ENCODE data around the gene ZNF493. TPM values are rescaled to one million over a fixed set of nuclear protein-coding genes. Genes with fewer than 3 reads are reported as not detected.

ZNF493 gene
- polyA plus RNA-seq, 2 of the 4 experiments (the other 2 are of a cell fraction) = 0.10 to 0.53 TPM

GRCh38 chr19:21358768-21359451 lies 38.0 kb upstream of the ZNF493 start, which contains the start of gene ZNF738:
TSS of gene ZNF738 (plus strand) at chr19:21359000. CDS start at chr19:21359141, 141 bp downstream.
- H3K9me3 ChIP-seq = peaks cover 2% of the 10 kb centered on the region; the same call in 2 of the 3 replicates
- no peak for TF ChIP-seq FOXS1 (CRISPR knock-in tag; IDR thresholded peaks at IDR 0.05)
- no peak for TF ChIP-seq JUN (IDR thresholded peaks at IDR 0.05)
- no peak for TF ChIP-seq HEYL (CRISPR knock-in tag; IDR thresholded peaks at IDR 0.05)
- TF ChIP-seq, protein P1, sequence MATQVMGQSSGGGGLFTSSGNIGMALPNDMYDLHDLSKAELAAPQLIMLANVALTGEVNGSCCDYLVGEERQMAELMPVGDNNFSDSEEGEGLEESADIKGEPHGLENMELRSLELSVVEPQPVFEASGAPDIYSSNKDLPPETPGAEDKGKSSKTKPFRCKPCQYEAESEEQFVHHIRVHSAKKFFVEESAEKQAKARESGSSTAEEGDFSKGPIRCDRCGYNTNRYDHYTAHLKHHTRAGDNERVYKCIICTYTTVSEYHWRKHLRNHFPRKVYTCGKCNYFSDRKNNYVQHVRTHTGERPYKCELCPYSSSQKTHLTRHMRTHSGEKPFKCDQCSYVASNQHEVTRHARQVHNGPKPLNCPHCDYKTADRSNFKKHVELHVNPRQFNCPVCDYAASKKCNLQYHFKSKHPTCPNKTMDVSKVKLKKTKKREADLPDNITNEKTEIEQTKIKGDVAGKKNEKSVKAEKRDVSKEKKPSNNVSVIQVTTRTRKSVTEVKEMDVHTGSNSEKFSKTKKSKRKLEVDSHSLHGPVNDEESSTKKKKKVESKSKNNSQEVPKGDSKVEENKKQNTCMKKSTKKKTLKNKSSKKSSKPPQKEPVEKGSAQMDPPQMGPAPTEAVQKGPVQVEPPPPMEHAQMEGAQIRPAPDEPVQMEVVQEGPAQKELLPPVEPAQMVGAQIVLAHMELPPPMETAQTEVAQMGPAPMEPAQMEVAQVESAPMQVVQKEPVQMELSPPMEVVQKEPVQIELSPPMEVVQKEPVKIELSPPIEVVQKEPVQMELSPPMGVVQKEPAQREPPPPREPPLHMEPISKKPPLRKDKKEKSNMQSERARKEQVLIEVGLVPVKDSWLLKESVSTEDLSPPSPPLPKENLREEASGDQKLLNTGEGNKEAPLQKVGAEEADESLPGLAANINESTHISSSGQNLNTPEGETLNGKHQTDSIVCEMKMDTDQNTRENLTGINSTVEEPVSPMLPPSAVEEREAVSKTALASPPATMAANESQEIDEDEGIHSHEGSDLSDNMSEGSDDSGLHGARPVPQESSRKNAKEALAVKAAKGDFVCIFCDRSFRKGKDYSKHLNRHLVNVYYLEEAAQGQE (IDR thresholded peaks at IDR 0.05) = no peak
- TF ChIP-seq CBX2 (IDR thresholded peaks at IDR 0.05; ENCODE audit: borderline replicate concordance, low read depth) = no peak
- TF ChIP-seq ZNF302 (CRISPR knock-in tag; IDR thresholded peaks at IDR 0.05) = no peak
- ChIA-PET POLR2A (no interaction called here), CTCF (interaction anchor here (1.0 kb wide), 1 partner anchor 10 kb away, joined by 3 read pairs; no protein-coding TSS in a partner anchor)
- no CpG with 5 or more reads among the region's 36 CpGs for WGBS (ENCODE audit: missing lambda C conversion rate)
- H3K27ac ChIP-seq = peak within 1 kb of the TSS in 1 of 2 experiments; percentile 67; a peak in 2 of 6 replicates
- ATAC-seq (peak; percentile 59 to 99; a peak in 5 of 6 replicates), DNase-seq (ENCODE audit: low read depth in 1 of 2, low spot score in 1 of 2) (peak; percentile 3 to 75), FAIRE-seq (no peak)
- H3K4me1 ChIP-seq = no peaks in the 10 kb centered on the region
- H3K4me3 ChIP-seq = peak within 1 kb of the TSS; percentile 40
- peak within 1 kb of the TSS; percentile 19; the same call in 1 of the 3 replicates for H3K4me2 ChIP-seq

GRCh38 chr19:21362291-21362690 lies 34.6 kb upstream of the ZNF493 start:
- no peak for FAIRE-seq
- TF ChIP-seq MYC (IDR thresholded peaks at IDR 0.05; ENCODE audit: borderline replicate concordance, low read length) (no peak), FOXS1 (CRISPR knock-in tag; IDR thresholded peaks at IDR 0.05) (no peak), ESRRA (IDR thresholded peaks at IDR 0.05; ENCODE audit: borderline replicate concordance, low read length) (no peak), FOSB (CRISPR knock-in tag; IDR thresholded peaks at IDR 0.05) (no peak), KDM1A (IDR thresholded peaks at IDR 0.05; ENCODE audit: low read depth) (no peak), HEYL (CRISPR knock-in tag; IDR thresholded peaks at IDR 0.05) (no peak), CHD2 (IDR thresholded peaks at IDR 0.05; ENCODE audit: low read length, partially characterized antibody) (no peak), CBX2 (IDR thresholded peaks at IDR 0.05; ENCODE audit: borderline replicate concordance, low read depth) (no peak), HDAC2 (IDR thresholded peaks at IDR 0.05) (no peak), CBX8 (IDR thresholded peaks at IDR 0.05) (no peak), ATOH8 (CRISPR knock-in tag; IDR thresholded peaks at IDR 0.05; ENCODE audit: low read depth) (no peak), BHLHE40 (IDR thresholded peaks at IDR 0.05; ENCODE audit: low read depth, low read length) (no peak), RFX5 (IDR thresholded peaks at IDR 0.05) (no peak)
- no peak overlapping the region for H3K4me3 ChIP-seq
- no peak overlapping the region for H3K4me2 ChIP-seq
- H3K27ac ChIP-seq = no peak overlapping the region
- no peak for ATAC-seq
- H3K4me1 ChIP-seq = no peaks in the 10 kb centered on the region
- ChIA-PET POLR2A (no interaction called here), CTCF (no interaction called here)
- no peak for DNase-seq (ENCODE audit: low read depth in 1 of 2, low spot score in 1 of 2)
- H3K9me3 ChIP-seq = peaks cover 2% of the 10 kb centered on the region; the same call in 2 of the 3 replicates
- 20% methylated on average over 3 of the region's 3 CpGs for WGBS (ENCODE audit: missing lambda C conversion rate)

GRCh38 chr19:21383980-21384582 lies 12.9 kb upstream of the ZNF493 start:
- H3K4me3 ChIP-seq = no peak overlapping the region
- DNase-seq (ENCODE audit: low read depth in 1 of 2, low spot score in 1 of 2) = no peak
- ChIA-PET CTCF (no interaction called here), POLR2A (no interaction called here)
- no peak for FAIRE-seq
- no peak overlapping the region for H3K27ac ChIP-seq
- H3K9me3 ChIP-seq = no peaks in the 10 kb centered on the region
- no peak for ATAC-seq
- no peak overlapping the region for H3K4me2 ChIP-seq
- H3K4me1 ChIP-seq = no peaks in the 10 kb centered on the region
- WGBS (ENCODE audit: missing lambda C conversion rate) = 25% methylated on average over 4 of the region's 4 CpGs
- TF ChIP-seq SREBF2 (IDR thresholded peaks at IDR 0.05) (no peak), PBX3 (IDR thresholded peaks at IDR 0.05) (no peak), ZFP36 (IDR thresholded peaks at IDR 0.05; ENCODE audit: borderline replicate concordance, partially characterized antibody) (no peak), FOSL2 (IDR thresholded peaks at IDR 0.05) (no peak), FOSL2 (CRISPR knock-in tag; IDR thresholded peaks at IDR 0.05) (no peak), RNF2 (IDR thresholded peaks at IDR 0.05; ENCODE audit: borderline replicate concordance, low read depth) (no peak), MAZ (IDR thresholded peaks at IDR 0.05; ENCODE audit: borderline replicate concordance, low read depth, low read length) (no peak)
- TF ChIP-seq, protein P2, sequence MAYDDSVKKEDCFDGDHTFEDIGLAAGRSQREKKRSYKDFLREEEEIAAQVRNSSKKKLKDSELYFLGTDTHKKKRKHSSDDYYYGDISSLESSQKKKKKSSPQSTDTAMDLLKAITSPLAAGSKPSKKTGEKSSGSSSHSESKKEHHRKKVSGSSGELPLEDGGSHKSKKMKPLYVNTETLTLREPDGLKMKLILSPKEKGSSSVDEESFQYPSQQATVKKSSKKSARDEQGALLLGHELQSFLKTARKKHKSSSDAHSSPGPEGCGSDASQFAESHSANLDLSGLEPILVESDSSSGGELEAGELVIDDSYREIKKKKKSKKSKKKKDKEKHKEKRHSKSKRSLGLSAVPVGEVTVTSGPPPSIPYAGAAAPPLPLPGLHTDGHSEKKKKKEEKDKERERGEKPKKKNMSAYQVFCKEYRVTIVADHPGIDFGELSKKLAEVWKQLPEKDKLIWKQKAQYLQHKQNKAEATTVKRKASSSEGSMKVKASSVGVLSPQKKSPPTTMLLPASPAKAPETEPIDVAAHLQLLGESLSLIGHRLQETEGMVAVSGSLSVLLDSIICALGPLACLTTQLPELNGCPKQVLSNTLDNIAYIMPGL (CRISPR knock-in tag; IDR thresholded peaks at IDR 0.05; ENCODE audit: borderline replicate concordance) = no peak
- TF ChIP-seq, protein P3, sequence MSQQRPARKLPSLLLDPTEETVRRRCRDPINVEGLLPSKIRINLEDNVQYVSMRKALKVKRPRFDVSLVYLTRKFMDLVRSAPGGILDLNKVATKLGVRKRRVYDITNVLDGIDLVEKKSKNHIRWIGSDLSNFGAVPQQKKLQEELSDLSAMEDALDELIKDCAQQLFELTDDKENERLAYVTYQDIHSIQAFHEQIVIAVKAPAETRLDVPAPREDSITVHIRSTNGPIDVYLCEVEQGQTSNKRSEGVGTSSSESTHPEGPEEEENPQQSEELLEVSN (IDR thresholded peaks at IDR 0.05; ENCODE audit: borderline replicate concordance, low read depth) = no peak

Data from A549 (cell line).